ENCODE measurements around the gene ANKRD28.
"Not testable (repeated sequence)": the region's sequence is repeated elsewhere in the genome, so short reads cannot be mapped to it uniquely, and the experiment has no call there.

The ANKRD28 gene

DNA sequence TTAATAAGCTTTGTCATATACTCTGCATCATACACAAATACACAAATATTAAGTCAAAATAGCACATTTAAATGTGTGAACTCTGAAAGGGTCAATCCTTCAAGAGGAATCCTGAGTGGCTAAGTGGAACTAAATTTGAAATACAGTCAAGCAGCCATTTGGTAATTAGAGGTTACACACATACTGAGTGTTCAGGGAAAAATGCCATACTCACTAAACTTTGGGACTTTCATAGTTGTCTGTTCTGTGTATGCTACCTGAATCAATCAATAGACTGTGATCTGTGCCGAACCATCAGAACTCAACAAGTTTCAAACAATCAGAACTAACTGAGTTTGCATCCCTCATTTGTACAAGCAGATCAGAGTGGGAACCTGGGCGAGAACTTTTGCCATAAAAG, 15.3 kb downstream of the ANKRD28 start:
- Histone ChIP-seq H3K4me1 (ENCODE audit: control insufficient read depth, insufficient read depth, low read length) (peaks cover 12% of the 10 kb centered on the region), H3K9ac (ENCODE audit: low read length) (no peak overlapping the region), H3K9me3 (ENCODE audit: control insufficient read depth, low read length) (no peaks in the 10 kb centered on the region), H3K36me3 (ENCODE audit: control insufficient read depth, insufficient read depth, low read length) (no peaks in the 10 kb centered on the region), H3K4me3 (ENCODE audit: low read length) (no peak overlapping the region), H3K27me3 (ENCODE audit: control insufficient read depth, insufficient read depth, low read length) (no peaks in the 10 kb centered on the region)

DNA sequence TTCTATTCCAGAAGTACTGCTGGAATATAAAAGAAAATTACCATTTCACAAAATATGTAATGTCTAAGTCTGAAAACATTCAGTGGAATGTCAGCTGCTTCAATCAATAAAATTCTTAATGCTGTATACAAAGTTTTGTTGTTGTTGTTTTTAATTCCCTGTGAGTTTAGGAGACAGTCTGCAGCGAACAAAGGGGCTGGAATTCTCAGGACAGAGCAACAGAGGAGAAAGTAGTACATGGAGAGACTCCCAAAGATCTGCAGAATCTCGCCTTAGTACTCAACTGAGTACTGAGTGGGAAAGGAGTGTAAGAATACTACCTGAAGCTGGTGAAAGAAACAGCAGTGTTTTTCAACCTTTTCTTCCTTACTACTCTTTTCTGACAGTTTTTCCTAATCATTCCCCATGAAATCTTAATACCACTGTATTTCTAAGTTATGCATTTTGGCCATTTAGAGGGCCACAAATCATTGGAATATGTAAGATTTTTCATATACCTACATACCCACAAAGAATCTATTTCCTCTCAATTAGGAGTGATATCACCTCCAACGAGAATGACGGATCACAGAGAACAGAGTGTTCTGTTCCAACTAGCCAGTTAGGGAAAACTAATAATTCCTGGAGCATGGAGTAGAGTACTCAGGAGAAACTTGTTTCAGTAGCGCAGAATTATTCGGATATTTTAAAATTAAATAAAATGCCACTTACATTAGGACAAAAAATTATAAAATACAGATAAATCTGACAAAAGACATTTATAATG, 16.0 kb downstream of the ANKRD28 start:
- H3K9ac ChIP-seq (ENCODE audit: low read length), result no peak overlapping the region
- peaks cover 14% of the 10 kb centered on the region for H3K4me1 ChIP-seq (ENCODE audit: control insufficient read depth, insufficient read depth, low read length)
- H3K9me3 ChIP-seq (ENCODE audit: control insufficient read depth, low read length), result no peaks in the 10 kb centered on the region
- no peak overlapping the region for H3K4me3 ChIP-seq (ENCODE audit: low read length)
- H3K36me3 ChIP-seq (ENCODE audit: control insufficient read depth, insufficient read depth, low read length), result no peaks in the 10 kb centered on the region
- no peaks in the 10 kb centered on the region for H3K27me3 ChIP-seq (ENCODE audit: control insufficient read depth, insufficient read depth, low read length)

DNA sequence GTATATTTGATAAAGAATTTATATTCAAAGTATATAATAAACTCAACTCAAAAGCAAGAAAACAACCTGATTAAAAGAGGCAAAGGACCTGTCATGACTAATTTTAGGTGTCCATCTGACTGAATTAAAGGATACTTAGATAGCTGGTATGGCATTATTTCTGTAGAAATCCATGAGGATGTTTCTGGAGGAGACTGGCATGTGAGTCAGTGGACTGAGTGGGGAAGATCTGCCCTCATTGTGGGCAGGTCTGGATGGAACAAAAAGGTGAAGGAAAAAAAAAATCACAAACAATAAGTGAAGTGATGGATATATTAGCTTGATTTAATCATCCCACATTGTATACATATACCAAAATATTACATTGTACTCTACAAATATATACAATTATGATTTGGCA, 16.6 kb downstream of the ANKRD28 start:
- no peaks in the 10 kb centered on the region for H3K27me3 ChIP-seq (ENCODE audit: control insufficient read depth, insufficient read depth, low read length)
- no peaks in the 10 kb centered on the region for H3K9me3 ChIP-seq (ENCODE audit: control insufficient read depth, low read length)
- no peak overlapping the region for H3K9ac ChIP-seq (ENCODE audit: low read length)
- H3K36me3 ChIP-seq (ENCODE audit: control insufficient read depth, insufficient read depth, low read length), result no peaks in the 10 kb centered on the region
- H3K4me3 ChIP-seq (ENCODE audit: low read length), result no peak overlapping the region
- H3K4me1 ChIP-seq (ENCODE audit: control insufficient read depth, insufficient read depth, low read length), result peaks cover 14% of the 10 kb centered on the region

DNA sequence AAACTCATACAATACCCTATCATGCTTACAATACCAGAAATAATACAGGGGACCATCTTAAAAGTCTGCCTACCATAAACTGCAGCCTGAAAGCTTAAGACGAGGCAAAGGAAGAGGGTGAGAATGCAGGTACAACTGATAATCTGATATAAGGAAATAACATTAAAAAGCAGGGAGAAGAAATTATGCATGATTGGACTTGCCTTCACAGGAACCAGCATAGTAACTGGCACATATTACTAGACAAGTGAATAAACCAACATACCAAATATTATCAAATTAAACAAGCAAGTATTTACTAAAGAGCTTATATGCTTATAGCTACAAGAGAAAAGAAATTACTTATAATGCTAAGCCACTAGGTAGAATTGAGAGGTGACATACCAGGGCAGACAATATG, 18.7 kb downstream of the ANKRD28 start:
- Histone ChIP-seq H3K4me1 (ENCODE audit: control insufficient read depth, insufficient read depth, low read length) (peaks cover 14% of the 10 kb centered on the region), H3K9me3 (ENCODE audit: control insufficient read depth, low read length) (no peaks in the 10 kb centered on the region), H3K27me3 (ENCODE audit: control insufficient read depth, insufficient read depth, low read length) (no peaks in the 10 kb centered on the region), H3K9ac (ENCODE audit: low read length) (no peak overlapping the region), H3K4me3 (ENCODE audit: low read length) (no peak overlapping the region), H3K36me3 (ENCODE audit: control insufficient read depth, insufficient read depth, low read length) (no peaks in the 10 kb centered on the region)

DNA sequence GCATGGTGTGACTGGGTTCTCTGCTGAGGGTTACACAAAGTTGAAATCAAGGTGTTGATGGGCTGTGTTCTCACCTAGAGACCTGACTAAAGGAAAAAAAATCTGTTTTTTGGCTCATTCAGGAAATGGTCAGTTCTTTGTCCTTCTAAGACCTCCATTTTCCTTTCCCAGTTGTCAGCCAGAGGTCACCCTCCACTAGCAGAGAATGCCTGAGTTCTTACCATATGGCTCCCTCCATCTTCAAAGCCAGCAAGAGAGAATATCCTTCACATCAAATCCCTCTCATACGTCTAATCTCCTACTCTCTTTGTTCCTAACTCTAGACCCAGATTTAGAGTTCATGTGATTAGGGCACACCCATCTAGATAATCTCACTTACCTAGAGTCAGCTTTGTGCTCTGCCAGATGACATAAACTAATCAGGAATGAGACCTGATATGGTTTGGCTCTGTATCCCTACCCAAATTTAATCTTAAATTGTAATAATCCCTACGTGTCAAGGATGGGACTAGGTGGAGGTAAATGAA, 19.4 kb downstream of the ANKRD28 start:
- H3K36me3 ChIP-seq (ENCODE audit: control insufficient read depth, insufficient read depth, low read length), result no peaks in the 10 kb centered on the region
- H3K4me3 ChIP-seq (ENCODE audit: low read length), result no peak overlapping the region
- no peaks in the 10 kb centered on the region for H3K27me3 ChIP-seq (ENCODE audit: control insufficient read depth, insufficient read depth, low read length)
- H3K9me3 ChIP-seq (ENCODE audit: control insufficient read depth, low read length), result no peaks in the 10 kb centered on the region
- no peak overlapping the region for H3K9ac ChIP-seq (ENCODE audit: low read length)
- peaks cover 14% of the 10 kb centered on the region for H3K4me1 ChIP-seq (ENCODE audit: control insufficient read depth, insufficient read depth, low read length)

DNA sequence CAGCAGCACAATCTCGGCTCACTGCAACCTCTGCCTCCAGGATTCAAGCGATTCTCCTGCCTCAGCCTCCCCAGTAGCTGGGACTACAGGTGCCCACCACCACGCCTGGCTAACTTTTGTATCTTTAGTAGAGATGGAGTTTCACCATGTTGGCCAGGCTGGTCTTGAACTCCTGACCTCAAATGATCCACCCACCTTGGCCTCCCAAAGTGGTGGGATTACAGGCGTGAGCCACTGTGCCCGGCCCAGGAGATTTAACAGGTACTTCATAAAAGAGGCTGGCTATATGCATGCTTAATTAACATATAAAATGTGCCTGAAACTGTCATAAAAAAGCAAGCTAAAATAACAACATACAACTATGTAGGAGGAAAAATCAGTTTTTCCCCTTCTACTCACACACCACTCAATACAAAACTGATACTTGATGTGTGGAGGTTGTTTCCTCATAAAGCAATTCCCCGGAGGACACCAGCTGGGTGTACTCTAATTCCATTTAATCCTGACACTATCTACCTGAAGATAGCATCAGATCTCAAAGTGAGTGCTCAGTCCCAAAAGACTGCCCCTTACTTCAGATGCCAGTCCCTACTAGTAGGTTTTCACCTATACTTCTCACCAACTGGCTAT, 22.7 kb downstream of the ANKRD28 start:
- H3K36me3 ChIP-seq (ENCODE audit: control insufficient read depth, insufficient read depth, low read length); H3K9ac ChIP-seq (ENCODE audit: low read length); H3K27me3 ChIP-seq (ENCODE audit: control insufficient read depth, insufficient read depth, low read length); H3K9me3 ChIP-seq (ENCODE audit: control insufficient read depth, low read length); H3K4me3 ChIP-seq (ENCODE audit: low read length): not testable (repeated sequence)
- H3K4me1 ChIP-seq (ENCODE audit: control insufficient read depth, insufficient read depth, low read length), result peaks cover 14% of the 10 kb centered on the region

DNA sequence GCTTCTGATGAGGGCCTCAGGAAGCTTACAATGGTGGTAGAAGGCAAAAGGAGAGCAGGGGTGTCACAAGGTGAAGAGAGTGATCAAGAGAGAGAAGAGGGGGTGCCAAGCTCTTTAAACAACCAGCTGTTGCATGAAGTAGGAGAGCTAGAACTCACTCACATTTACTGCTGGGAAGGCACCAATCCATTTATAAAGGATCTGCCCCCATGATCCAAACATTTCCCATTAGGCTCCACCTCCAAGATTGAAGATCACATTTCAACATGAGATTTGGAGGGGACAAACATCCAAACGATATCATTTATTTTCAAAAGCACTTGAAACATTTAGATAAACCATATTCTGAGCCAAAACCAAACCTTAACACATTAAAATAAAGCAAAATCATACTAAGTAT, 26.3 kb downstream of the ANKRD28 start:
- Histone ChIP-seq H3K9me3 (ENCODE audit: control insufficient read depth, low read length) (no peaks in the 10 kb centered on the region), H3K36me3 (ENCODE audit: control insufficient read depth, insufficient read depth, low read length) (no peaks in the 10 kb centered on the region), H3K27me3 (ENCODE audit: control insufficient read depth, insufficient read depth, low read length) (no peaks in the 10 kb centered on the region), H3K4me1 (ENCODE audit: control insufficient read depth, insufficient read depth, low read length) (peaks cover 10% of the 10 kb centered on the region), H3K9ac (ENCODE audit: low read length) (no peak overlapping the region), H3K4me3 (ENCODE audit: low read length) (no peak overlapping the region)

DNA sequence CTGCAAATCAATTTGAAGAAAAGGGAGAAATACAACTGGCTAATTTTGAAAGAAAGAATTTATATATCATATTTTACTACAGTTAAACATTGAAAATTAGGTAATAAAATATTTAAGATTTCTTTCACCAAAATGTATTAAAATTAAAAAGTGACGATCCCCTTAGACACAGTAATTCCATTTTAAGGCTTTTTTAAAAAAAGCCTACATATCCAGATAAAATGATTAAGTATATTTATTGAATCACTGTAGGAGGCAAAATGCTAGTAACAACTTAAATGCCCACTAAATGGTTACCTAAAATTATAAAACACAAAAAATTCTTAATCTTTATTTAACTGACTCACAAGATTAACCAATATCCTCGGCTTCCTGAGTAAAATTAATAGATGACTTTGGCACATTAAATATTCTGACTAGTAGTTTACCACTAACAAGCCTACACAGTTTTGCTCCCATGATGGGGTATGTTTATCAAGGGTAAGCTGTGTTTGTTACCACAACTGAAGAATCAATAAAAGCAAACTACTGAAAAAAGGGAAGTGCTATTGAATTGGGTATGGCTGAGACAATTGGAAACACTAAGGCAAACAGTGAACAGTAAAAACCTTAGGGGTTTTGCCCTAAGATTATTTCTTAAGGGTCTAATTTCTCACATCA, 28.4 kb downstream of the ANKRD28 start:
- no peaks in the 10 kb centered on the region for H3K27me3 ChIP-seq (ENCODE audit: control insufficient read depth, insufficient read depth, low read length)
- H3K9me3 ChIP-seq (ENCODE audit: control insufficient read depth, low read length), result no peaks in the 10 kb centered on the region
- no peak overlapping the region for H3K4me3 ChIP-seq (ENCODE audit: low read length)
- no peak overlapping the region for H3K9ac ChIP-seq (ENCODE audit: low read length)
- H3K36me3 ChIP-seq (ENCODE audit: control insufficient read depth, insufficient read depth, low read length), result no peaks in the 10 kb centered on the region
- H3K4me1 ChIP-seq (ENCODE audit: control insufficient read depth, insufficient read depth, low read length), result peaks cover 10% of the 10 kb centered on the region

DNA sequence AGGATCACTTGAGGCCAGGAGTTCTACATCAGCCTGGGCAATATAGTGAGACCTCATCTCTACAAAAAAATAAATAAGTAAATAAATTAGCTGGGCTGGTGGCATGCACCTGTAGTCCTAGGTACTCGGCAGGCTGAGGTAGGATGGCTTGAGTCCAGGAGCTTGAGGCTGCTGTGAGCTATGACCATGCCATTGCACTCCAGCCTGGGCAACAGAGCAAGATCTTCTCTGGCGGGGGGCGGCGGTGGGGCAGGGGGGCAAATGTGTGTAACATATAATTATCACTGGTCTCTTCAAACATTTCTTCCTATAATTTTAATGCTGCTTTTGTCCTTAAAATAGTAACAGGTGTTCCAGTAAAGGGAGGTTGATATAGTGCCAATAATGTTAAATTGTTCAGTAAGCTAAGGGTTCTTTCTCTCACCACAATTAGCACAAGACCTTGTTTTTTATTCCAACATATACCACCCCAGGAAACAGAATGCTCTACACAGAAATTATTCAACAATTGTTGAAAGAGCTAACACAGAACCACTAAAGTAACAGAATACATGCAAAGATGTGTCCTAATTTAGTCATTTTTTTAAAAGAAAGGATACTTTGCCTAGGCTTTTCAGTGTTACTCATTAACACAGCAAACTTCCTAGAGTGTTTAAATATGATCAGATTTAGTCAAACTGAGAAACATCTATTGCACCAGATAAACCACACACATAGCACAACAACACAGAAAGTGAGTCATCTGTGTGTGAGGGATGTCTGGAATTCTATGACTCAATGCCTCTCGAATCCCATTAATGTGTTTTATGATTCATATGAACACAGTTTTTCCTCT, 29.1 kb downstream of the ANKRD28 start:
- H3K27me3 ChIP-seq (ENCODE audit: control insufficient read depth, insufficient read depth, low read length), result no peaks in the 10 kb centered on the region
- peaks cover 10% of the 10 kb centered on the region for H3K4me1 ChIP-seq (ENCODE audit: control insufficient read depth, insufficient read depth, low read length)
- no peak overlapping the region for H3K4me3 ChIP-seq (ENCODE audit: low read length)
- H3K36me3 ChIP-seq (ENCODE audit: control insufficient read depth, insufficient read depth, low read length), result no peaks in the 10 kb centered on the region
- H3K9me3 ChIP-seq (ENCODE audit: control insufficient read depth, low read length), result no peaks in the 10 kb centered on the region
- H3K9ac ChIP-seq (ENCODE audit: low read length), result no peak overlapping the region

DNA sequence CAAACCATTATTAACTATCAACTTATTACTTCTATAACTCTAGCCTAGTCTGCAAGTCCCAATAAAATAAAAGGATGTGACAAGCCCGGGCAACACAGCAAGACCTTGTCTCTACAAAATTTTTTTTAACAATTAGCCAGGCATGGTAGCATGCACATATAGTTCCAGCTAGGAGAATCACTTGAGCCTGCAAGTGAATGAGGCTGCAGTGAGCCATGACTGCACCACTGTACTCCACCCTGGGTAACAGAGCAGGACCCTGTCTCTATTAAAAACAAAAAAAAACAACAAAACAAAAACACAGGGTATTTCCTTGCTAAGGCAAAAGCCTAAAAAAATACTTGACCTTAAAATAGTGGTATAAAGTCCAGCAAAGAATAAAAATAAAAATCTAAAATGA, 31.4 kb downstream of the ANKRD28 start:
- H3K36me3 ChIP-seq (ENCODE audit: control insufficient read depth, insufficient read depth, low read length), result no peaks in the 10 kb centered on the region
- peaks cover 10% of the 10 kb centered on the region for H3K4me1 ChIP-seq (ENCODE audit: control insufficient read depth, insufficient read depth, low read length)
- no peak overlapping the region for H3K9ac ChIP-seq (ENCODE audit: low read length)
- no peak overlapping the region for H3K4me3 ChIP-seq (ENCODE audit: low read length)
- no peaks in the 10 kb centered on the region for H3K27me3 ChIP-seq (ENCODE audit: control insufficient read depth, insufficient read depth, low read length)
- no peaks in the 10 kb centered on the region for H3K9me3 ChIP-seq (ENCODE audit: control insufficient read depth, low read length)

DNA sequence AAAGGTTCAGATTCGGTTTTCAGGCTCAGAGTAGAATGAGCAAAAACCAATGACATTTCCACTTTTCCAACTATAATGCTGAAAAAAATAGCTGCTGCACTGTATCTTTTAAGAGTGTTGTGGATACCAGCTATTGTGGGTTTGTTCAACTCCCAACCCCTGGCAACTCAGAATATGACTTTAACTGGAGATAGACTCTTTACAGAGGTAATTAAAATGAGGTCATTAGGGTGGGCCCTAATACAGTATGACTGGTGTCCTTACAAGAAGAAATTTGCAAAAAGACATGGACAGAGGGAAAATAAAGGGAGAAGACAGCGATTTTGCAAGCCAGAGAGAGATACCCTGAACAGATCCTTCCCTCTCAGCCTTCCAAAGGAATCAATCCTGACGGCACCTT, 39.5 kb downstream of the ANKRD28 start:
- Histone ChIP-seq H3K27me3 (ENCODE audit: control insufficient read depth, insufficient read depth, low read length) (no peaks in the 10 kb centered on the region), H3K9me3 (ENCODE audit: control insufficient read depth, low read length) (no peaks in the 10 kb centered on the region)

More for the DNA sequence above, 39.5 kb downstream of the ANKRD28 start:
- no peak overlapping the region for H3K4me3 ChIP-seq (ENCODE audit: low read length)
- H3K4me1 ChIP-seq (ENCODE audit: control insufficient read depth, insufficient read depth, low read length), result no peaks in the 10 kb centered on the region
- no peak overlapping the region for H3K9ac ChIP-seq (ENCODE audit: low read length)
- no peaks in the 10 kb centered on the region for H3K36me3 ChIP-seq (ENCODE audit: control insufficient read depth, insufficient read depth, low read length)
